NCI-H526 treated with DMSO at 0.1 percent for 48 hours (cell line): Measurements from ENCODE around the gene CEACAM8.
"Not testable (repeated sequence)": the region's sequence is repeated elsewhere in the genome, so short reads cannot be mapped to it uniquely, and the experiment has no call there.

Experiments used
- DNase-seq: peaks from one replicate; lab custom pipeline; 2025; lab: John Stamatoyannopoulos, UW

CEACAM8 gene

DNA sequence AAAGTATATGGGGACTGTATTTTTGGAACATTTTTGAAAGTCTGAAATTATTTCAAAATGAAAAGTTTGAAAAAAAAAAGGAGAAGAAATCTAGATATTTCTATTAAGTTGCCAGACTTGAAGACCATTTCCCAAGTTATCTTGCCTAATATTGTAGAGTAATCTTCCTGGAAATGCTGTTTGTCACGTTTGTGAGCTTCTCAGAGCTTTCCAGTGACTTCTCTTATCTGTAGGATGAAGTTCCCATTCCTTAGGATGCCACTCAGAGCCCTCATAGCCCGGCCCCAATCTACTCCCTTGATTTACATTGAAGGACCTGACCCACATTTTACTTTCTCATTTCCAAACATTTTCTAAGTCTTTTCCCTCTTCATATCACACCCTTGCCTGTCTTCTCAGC, 23.6 kb downstream of the CEACAM8 start:
- DNase-seq, result no peak

DNA sequence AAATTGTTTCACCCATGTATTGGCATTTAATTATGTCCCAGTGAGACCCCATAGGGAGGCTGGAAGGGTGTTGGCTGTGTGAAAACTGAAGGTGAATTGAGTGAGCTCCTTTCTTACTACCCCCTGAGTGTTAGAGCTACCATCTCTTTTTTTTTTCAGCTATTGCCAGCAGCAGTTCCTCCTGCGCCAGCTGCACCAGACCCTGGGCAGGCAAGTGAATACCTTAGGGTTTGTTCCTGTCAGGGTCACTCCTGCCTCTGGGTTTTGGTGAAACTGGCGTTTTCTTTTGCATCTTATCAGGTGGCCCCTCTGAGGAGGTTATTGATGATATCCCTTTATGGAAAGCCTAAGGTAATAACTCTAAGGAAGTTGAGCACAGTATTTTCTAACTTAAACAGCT, 25.5 kb downstream of the CEACAM8 start:
- no peak for DNase-seq

DNA sequence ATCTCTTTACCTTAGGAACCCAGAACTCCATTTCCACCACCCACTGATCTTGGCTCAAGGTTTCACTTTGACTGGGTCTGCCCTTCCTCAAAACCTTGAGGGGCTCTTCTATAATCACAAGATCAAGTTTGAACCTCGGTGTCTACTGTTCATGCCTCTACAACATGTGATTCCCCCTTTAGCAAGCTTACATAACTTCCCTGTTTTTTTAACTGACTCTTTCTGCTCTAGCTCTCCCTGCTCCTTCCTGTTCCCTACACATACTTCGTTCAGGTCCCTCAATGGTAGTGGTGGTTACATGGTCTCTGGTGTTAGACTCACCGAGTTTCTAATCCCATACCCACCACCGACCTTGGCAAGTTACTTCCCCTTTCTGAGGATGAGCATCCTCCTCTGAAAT, 26.7 kb downstream of the CEACAM8 start:
- DNase-seq, result no peak

DNA sequence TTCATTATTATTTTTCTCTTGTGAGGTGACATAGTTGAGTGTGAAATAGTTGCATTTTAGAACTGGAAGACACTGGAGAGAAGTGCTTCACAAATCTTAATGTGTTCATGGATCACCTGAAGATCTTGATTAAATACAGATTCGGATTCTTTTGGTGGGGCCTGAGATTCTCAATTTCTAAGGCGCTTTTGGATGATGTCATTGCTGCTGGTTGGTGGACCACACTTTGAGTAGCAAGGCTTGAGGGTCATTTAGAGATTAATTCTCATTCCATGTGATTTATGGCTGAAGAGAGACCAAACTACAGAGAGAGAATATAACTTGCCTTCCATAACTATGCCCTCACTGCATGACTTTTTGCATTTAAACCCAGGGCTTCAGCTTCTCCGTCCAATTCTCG, 27.2 kb downstream of the CEACAM8 start:
- no peak for DNase-seq

DNA sequence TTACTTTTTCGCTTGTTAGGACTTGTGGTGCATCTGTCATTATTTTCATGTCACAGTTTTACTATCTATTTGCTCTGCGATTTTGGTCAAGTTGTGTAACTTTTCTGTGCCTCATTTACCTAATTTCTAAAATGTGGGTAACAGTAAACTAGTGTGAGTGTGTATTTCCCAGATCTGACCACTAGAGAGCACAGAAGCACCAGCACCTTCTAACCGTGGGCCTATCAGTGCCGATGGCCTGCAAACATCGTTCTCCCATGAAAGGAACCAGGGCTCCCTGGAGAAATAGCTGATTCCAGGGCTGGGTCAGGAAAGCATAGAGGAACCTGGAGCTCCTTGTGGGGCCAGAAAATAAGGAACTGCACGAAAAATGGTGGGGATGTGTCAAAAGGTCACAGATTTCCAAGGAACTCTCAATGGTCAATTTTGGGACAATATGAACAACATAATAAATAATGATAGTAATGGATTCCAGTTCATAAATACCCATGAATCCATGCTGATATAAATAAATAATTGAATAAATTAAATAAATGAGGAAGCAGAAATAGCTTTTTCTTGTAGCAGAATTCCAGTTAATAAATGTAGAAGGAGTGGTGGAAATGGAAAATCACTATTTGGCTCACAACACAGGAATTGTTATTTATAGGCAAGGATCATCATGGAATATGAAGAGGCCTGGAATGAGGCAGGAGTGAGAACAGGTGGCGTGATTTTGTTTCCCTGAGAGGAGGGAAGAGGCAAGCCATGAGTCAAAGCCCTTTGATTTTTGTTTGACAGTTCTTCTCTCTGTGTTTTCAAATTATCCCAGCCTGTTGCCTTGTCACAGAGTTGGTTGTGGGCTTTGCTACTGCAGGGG, 31.1 kb downstream of the CEACAM8 start:
- peak; percentile 37 for DNase-seq

DNA sequence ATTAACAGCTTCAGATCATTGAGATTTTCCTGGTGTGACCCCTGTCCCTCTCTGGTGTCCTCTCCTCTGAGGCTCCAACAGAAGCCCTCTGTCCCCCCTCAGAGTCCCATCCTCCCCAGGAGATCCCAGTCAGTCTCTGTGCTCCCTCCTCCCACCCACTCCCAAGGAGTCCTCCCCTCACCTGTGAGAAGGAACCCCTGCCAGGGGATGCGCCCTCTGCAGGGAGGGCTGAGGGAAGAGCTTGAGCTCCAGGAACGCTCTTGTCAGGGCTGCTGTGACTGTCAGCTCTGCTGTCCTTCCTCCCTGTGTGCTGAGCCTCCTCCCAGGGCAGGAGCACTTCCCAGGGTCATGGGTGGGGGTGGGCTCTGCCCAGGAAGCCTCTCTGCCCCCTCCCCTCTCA, 33.2 kb downstream of the CEACAM8 start:
- DNase-seq, result no peak

DNA sequence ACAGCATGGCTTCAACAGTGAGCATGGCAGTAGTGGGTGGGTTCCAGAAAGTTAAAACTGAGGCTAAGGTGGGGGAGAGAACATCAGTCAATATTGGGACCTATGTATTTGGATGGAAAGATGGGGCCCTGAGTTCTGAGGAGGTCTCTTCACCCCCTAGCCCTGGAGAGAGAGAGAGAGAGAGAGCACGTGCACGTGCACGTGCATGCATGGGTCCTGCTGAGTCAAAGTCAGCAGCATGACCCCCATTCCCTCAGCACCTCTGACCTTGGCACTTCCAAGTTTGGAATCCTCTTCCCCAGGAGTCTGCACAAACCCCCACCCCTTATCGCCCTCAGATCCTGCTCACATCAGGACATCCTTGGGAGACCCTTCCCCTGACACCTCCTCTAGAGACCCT, 34.0 kb downstream of the CEACAM8 start:
- DNase-seq, result no peak

DNA sequence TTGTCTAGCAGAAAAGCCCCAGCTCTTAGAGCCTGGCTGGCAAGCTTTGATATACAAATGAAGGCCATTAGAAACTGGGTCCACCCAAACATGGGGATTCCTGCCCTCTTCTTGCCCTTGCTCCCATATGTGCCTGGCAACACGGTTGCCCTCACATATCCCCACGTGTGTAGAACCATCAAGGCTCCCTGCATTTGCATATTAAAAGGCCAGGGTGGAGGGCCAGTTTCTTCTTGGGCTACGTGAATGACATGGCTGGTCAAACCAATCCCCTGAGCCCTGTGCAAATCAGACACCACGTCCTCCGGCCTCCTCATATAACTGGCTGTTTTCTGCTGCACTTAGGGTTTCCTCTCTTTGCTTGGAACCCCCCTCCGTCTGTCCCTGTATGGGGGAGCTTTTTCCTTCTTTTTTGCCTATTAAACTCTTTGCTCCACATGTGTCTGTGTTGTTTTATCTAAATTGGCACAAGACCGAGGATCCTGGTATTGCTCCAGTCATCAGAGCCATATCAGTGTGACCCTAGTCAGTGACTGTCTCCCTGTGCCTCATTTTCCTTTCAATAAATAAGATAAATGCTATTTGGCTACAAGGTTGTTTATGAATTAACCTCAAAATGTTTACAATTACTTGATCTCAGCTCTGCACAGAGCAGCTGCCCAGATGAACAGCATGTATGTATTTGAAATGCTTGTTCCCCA, 36.1 kb downstream of the CEACAM8 start:
- DNase-seq, result peak; percentile 2

DNA sequence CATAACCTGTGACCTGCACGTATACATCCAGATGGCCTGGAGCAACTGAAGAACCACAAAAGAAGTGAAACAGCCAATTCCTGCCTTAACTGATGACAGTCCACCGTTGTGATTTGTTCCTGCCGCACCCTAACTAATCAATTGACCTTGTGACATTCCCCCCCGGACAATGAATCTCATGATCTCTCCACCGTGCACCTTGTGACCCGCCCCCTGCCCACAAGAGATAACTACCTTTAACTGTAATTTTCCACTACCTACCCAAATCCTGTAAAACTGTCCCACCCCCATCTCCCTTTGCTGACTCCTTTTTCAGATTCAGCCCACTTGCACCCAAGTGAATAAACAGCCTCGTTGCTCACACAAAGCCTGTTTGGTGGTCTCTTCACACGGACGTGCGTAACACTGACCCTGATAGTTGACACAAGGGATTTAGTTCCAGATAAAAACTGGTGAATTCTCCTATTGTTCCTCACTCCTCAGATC, 37.3 kb downstream of the CEACAM8 start:
- not testable (repeated sequence) for DNase-seq

DNA sequence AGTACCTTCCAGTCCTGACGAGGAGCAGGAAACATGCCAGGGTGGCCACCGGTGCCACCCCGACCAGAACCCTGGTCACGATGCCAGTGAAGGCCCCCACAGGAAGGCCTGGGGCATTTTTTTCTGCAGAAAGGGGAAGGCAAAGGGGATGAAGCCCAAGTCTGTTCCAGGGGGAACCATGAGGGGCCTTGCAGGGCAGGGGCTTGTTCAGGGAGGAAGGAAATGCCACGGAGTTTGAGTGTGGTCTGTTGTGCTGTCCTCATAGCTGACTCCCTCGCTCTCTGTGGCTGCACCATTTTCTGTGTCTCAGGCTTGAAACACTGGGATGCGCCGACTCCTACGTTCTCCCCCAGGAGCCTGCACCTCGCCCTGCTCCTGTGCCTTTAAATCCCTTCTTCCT, 38.9 kb downstream of the CEACAM8 start:
- DNase-seq, result no peak

DNA sequence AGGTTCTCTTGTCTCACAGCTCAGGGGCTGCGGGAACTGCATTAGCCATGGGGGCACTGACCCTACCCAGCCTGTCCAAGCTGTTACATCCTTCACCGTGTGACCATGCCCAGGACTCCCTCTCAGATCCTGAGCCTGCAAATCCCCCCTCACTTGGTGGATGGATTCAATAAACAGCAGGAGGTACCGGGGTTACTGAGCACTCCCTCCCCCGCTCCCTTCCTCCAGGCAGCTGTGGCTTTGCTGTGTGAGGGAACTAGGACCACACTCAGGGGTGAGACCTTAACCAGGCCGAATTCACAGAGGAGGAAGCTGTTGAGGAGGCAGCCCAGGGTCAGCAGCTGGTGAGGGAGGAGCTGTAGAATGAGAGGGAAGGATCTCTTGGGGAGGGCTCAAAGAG, 39.4 kb downstream of the CEACAM8 start:
- DNase-seq, result no peak

DNA sequence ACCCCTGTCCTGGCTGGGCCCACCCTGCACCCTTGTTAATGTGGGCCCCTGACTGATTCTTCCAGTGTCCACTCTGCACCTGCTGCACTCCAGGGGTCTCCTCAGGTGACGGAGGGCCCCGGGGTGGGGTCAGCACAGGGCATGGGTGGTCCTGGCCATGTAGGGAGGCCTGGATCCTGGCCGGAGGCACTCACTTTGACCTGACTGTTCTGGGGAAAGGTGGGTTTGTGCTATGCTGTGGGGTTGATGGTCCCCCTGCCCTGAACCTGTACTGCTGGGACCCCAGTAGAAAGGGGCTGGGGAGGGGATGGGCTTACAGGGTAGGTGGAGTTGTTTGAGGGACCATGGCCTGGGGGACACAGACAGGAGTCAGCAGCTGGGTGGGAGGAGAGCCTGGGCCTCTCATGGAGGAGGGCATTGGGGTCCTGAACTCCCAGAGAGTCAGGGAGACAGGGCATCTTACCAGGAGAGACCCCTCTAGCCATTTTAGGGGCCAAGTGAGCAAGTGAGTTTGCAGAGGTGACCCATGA, 40.6 kb downstream of the CEACAM8 start:
- no peak for DNase-seq

DNA sequence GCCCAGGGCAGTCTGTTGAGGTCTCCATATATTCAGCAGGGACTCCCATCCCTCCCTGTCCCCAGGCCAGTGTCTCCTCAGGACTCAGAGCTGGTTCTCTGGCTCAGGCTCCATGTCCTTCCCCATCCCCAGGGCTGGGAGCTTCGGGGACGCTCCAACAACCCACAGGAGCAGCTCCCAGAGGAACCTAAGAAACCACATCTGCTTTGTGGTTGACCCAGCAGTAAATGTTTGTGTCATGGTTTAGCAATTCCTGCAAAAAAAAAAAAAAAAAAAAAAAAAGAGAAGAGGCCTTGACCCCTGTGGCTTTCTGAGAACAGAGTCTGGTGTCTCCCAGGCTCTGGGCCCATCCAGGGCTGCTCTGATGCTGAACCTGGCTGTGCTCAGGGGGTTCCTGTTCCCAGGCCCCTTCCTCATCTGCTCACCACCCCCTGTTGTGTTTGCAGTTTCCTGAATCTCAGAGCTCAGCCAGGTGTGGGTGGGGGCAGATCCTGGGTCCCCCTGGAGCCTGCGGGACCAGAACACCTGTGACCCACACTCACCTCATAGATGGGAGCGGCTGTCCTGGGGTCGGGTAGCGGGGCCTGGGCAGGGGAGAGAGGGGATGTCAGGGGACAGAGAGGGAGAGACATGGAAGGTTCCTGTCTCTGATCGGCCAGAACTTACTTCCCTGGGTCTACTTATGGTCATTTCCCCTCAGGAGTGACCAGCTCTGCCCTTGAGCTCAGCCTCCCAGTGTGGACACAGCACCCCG, 41.3 kb downstream of the CEACAM8 start:
- no peak for DNase-seq

DNA sequence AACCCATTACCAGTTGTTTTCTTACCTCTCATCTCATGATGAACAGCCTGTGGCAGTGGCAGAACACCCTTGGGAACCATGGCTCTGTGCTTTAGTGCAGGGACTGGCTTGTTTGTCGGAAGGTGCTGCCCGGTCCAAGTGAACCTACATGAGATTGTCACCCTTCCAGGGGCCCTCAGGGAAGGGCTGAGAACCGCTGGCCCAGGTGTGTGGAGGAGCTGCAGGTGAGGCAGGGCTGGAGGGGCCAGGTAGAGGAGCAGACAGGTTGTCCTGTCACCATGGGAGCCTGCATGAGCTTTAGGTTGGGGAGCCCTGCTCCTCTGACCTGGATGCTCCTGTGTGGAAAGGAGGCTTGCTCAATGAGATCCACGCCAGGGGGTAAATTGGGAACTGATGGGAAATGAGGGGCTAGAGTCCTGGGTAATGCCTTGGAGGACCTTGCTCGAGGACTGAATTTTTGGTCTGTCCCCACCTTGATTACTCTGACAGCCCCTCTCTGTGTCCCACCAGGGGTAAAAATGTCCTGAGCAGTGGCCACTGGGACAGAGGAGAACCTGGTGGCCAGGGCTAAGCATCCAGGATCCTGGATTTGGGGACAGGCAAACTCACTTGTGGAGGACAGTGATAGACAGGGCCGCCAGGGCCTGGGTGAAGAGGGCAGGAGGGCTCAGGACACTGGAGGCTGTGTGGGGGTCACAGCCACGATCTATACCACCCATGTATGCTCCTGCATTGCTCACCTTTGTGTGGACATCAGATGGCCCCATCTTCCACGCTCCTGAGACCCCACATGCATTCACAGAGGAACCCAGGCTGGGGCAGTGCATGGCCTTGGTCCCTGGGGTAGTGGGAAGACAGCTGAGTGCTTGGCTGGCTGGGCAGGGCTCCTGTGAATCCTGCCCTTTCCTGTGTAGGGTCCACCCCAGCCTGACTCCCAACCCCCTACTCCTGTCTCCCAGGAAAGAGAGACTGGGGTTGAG, 42.3 kb downstream of the CEACAM8 start:
- DNase-seq, result peak; percentile 47

DNA sequence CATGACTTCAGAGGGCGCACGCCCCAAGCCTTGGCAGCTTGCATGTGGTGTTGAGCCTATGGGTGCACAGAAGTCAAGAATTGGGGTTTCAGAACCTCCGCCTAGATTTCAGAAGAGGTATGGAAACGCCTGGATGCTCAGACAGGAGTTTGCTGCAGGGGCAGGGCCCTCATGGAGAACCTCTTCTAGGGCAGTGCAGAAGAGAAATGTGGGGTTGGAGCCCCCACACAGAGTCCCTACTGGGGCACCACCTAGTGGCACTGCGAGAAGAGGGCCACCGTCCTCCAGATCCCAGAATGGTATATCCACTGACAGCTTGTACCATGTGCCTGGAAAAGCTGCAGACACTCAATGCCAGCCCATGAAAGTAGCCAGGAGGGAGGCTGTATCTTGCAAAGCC, 44.2 kb downstream of the CEACAM8 start:
- not testable (repeated sequence) for DNase-seq

DNA sequence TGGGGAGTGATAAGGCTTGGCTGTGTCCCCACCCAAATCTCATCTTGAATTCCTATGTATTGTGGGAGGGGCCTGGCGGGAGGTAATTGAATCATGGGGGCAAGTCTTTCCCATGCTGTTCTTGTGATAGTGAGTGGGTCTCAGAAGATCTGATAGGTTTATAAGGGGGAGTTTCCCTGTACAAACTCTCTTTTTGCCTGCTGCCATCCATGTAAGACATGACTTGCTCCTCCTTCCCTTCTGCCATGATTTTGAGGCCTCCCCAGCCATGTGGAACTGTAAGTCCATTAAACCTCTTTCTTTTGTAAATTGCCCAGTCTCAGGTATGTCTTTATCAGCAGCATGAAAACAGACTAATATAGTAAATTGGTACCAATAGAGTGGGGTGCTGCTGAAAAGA, 45.7 kb downstream of the CEACAM8 start:
- DNase-seq, result not testable (repeated sequence)

DNA sequence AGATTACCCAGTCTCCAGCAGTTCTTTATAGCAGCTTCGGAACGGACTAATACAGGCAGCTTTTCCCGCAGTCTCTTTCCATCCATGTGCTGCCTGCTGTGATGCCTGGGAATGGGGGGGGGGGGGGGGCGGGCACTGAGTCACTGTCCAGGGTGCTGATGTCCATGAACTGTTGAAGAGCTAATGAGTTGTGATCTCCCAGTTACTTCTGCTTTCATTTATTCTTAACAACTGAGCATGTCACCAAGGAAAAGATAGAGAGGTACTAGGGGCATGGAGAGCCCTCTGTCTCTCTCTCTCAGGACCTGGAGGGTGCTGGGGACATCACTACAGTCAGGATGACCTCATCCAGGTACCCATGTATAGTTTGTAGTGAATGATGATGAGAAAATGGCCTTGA, 46.2 kb downstream of the CEACAM8 start:
- no peak for DNase-seq

DNA sequence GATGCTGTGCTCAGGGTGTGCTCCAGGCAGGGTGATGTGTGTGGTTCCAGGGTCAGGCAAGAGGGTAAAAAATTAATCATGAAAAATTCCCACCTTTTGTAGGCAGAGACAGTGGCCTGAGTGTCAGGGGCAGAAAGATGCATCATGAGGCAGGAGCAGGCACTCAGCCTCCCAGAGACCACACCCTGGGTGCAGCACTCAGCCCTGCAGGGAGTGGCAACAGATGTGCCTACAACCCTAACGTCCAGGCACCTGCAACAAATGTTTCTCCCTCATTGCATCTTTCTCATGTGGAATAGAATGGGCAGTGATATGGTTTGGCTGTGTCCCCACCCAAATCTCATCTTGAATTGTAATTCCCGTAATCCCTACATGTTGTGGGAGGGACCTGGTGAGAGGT, 46.8 kb downstream of the CEACAM8 start:
- DNase-seq, result no peak

DNA sequence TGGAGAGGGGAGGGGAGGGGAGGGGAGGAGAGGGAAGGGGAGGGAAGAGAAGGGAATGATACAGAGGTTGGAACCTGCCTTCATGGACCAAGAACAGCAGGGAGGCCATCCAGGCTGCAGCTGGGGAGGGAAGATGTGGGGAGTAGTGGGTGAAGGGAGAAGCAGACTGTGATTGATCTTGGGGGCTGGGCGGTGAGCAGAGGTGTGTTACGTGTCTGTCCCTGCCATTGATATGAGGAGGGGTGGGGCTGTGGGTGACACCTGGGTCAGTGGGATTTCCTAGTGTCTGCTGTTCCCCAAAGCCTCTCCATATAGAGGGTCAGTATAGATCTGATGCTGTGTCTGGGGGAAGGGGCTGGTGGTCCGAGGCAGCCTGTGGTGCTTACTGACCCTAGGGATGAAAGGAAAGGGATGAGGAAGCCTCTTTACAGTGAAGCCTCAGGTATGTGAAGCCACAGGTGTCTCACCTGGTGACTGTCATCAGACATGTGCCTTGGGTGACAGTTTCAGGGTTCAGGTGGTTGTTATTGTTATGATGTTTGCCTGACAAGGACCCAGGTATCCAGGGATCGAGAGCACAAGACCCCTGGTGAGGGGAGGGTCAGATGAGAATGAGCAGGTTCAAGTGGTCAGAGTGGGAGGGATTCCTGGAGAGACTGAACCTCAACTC, 47.8 kb downstream of the CEACAM8 start:
- DNase-seq, result no peak

DNA sequence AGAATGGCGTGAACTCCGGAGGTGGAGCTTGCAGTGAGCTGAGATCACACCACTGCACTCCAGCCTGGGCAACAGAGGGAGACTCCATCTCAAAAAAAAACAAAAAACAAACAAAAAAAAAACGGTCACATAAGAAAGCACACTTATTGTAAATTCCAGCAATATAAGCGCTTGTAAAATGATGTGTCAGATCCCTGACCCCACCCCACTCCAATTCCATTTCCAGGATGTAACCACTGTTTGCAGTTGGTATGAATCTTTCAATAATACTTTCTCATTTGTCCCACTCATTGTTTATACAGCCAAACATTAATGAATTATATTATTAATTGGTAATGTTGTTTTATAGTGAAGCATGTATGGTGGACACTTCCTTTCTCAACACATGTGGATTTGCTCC, 50.6 kb downstream of the CEACAM8 start:
- DNase-seq, result no peak

DNA sequence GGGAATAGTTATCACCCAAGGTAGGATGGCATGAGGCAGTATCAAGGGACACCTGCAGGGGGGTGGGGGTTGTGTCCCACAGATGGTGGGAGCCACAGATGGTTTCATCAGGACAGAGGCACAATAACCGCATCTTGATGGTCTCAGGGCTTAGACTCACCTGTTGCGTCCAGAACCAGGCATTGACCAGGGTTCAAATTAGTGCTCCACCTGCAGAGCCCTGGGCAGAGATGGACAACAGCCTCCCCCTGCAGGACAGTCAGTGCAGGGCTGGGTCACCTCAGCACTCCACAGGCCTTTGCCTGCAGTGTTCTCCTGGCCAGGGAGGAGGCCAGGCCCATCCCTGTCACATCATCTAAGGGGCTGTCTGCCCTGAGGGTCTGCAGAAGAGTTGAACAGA, 51.9 kb downstream of the CEACAM8 start:
- DNase-seq, result no peak
